Loucy (cell line): ENCODE data around the gene RARRES1.

Experiments
- H2AFZ ChIP-seq: fragments of 200-600 bp; sonication (generic); 2 replicates; pipeline ENCODE4 v1.6.0; 2016; ENCODE audit warnings: antibody characterized with exemption, mild to moderate bottlenecking, low read length, moderate library complexity
- H3F3A ChIP-seq: fragments of 200-600 bp; 2 replicates; pipeline ENCODE4 v1.6.0; 2016; ENCODE audit warnings: antibody characterized with exemption, low read depth, mild to moderate bottlenecking
- H3K27me3 ChIP-seq: fragments of 200-600 bp; sonication (generic); 2 replicates; pipeline ENCODE4 v1.6.1; 2014; ENCODE audit warnings: low read length, mild to moderate bottlenecking; ENCODE audit not compliant: insufficient read depth, poor library complexity, severe bottlenecking
- H3K36me3 ChIP-seq: fragments of 200-600 bp; sonication (generic); 2 replicates; pipeline ENCODE4 v1.6.1; 2016; ENCODE audit warnings: low read length; ENCODE audit not compliant: insufficient read depth
- H3K4me1 ChIP-seq: fragments of 200-600 bp; sonication (generic); 2 replicates; pipeline ENCODE4 v1.5.1; 2014; ENCODE audit warnings: low read length, mild to moderate bottlenecking; ENCODE audit not compliant: insufficient read depth, poor library complexity, severe bottlenecking
- H3K4me2 ChIP-seq: fragments of 200-600 bp; sonication (generic); 2 replicates; pipeline ENCODE4 v1.6.0; 2014; ENCODE audit warnings: antibody characterized with exemption, low read length, low read depth, mild to moderate bottlenecking; ENCODE audit not compliant: poor library complexity, severe bottlenecking
- H3K4me3 ChIP-seq: fragments of 200-600 bp; sonication (generic); 2 replicates; pipeline ENCODE4 v1.5.1; 2014; ENCODE audit warnings: low read length, mild to moderate bottlenecking, mixed read lengths; ENCODE audit not compliant: poor library complexity, severe bottlenecking
- H3K79me2 ChIP-seq: fragments of 200-600 bp; sonication (generic); 2 replicates; pipeline ENCODE4 v1.6.1; 2014; ENCODE audit warnings: low read length; ENCODE audit not compliant: insufficient read depth
- H3K9ac ChIP-seq: fragments of 200-600 bp; sonication (generic); 2 replicates; pipeline ENCODE4 v1.6.0; 2014; ENCODE audit warnings: mild to moderate bottlenecking, low read depth, low read length, moderate library complexity; ENCODE audit not compliant: poor library complexity, severe bottlenecking
- H3K9me2 ChIP-seq: fragments of 200-600 bp; sonication (generic); replicated peaks from 2 replicates; pipeline ENCODE4 v1.6.1; 2016; ENCODE audit warnings: low read depth, low read length, mixed read lengths
- H3K9me3 ChIP-seq: fragments of 200-600 bp; sonication (generic); 2 replicates; pipeline ENCODE4 v1.6.1; 2014; ENCODE audit warnings: mild to moderate bottlenecking, antibody characterized with exemption, low read length, low read depth; ENCODE audit not compliant: insufficient read depth
- H4K20me1 ChIP-seq: fragments of 200-600 bp; sonication (generic); 2 replicates; pipeline ENCODE4 v1.6.0; 2014; ENCODE audit warnings: antibody characterized with exemption, low read length, mild to moderate bottlenecking; ENCODE audit not compliant: insufficient read depth, poor library complexity, severe bottlenecking
- CTCF ChIP-seq: fragments of 200-600 bp; sonication (generic); conservative IDR thresholded peaks from 2 replicates; pipeline ENCODE4 v1.5.1; 2014; ENCODE audit warnings: mild to moderate bottlenecking, antibody characterized with exemption, low read length
- EZH2phosphoT487 ChIP-seq: fragments of 200-600 bp; IDR thresholded peaks from 2 replicates; pipeline ENCODE4 v1.6.1; 2018; ENCODE audit warnings: antibody characterized with exemption, mild to moderate bottlenecking, moderate library complexity, borderline replicate concordance

The RARRES1 gene

DNA sequence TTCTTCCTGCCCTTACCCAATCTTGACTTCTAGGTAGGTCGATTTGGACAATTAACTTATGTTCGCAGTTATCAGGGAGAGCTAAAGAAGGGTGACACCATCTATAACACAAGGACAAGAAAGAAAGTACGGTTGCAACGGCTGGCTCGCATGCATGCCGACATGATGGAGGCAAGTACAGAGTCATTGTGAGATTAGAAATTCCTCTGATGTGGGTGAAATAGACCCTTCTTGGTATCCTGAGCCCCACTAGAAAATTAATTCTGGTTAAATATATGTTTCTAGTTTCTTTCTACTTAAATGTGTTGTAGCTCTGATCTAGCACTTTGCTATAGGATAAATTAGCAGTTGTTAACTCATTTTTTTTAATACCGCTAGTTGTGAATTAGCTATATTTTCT lies 73.4 kb downstream of the RARRES1 start:
- H3K9me3 ChIP-seq, result no peaks in the 10 kb centered on the region
- no peak overlapping the region for H3K9ac ChIP-seq
- H4K20me1 ChIP-seq, result no peaks in the 10 kb centered on the region
- no peaks in the 10 kb centered on the region for H3K79me2 ChIP-seq
- H3K4me3 ChIP-seq, result no peak overlapping the region
- no peaks in the 10 kb centered on the region for H3K4me1 ChIP-seq
- peaks cover 74% of the 10 kb centered on the region; the same call in 1 of the 2 replicates for H3K36me3 ChIP-seq
- no peak overlapping the region for H2AFZ ChIP-seq
- no peaks in the 10 kb centered on the region for H3F3A ChIP-seq
- no peaks in the 10 kb centered on the region for H3K9me2 ChIP-seq
- H3K27me3 ChIP-seq, result no peaks in the 10 kb centered on the region
- TF ChIP-seq CTCF (no peak), EZH2phosphoT487 (no peak)
- no peak overlapping the region for H3K4me2 ChIP-seq

DNA sequence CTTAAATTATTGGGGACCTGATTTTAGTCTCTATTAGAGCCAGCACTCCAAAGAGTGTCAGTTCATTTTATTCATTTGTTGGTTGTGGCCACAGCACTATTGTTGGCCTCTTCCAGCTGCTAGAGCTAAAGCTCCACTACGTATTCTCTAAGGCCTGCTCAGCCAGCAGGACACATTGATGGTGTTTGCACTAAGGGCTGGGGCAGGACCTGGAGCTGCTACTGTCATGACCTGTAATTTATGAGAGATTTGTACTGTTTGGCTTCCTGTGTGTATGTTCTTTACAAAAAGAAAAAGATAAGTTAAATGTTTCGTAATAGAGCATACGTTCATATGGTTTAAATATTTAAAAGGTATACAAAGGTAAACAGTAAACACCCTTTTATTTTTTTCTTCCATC lies 79.8 kb downstream of the RARRES1 start:
- H3K27me3 ChIP-seq, result no peaks in the 10 kb centered on the region
- TF ChIP-seq CTCF, result no peak
- no peak for TF ChIP-seq EZH2phosphoT487
- no peak overlapping the region for H2AFZ ChIP-seq
- no peak overlapping the region for H3K4me2 ChIP-seq
- H3K9me2 ChIP-seq, result no peaks in the 10 kb centered on the region
- H3K9me3 ChIP-seq, result no peaks in the 10 kb centered on the region
- H3K36me3 ChIP-seq, result peaks cover 58% of the 10 kb centered on the region; the same call in 1 of the 2 replicates
- no peak overlapping the region for H3K4me3 ChIP-seq
- no peaks in the 10 kb centered on the region for H3F3A ChIP-seq
- peaks cover 13% of the 10 kb centered on the region for H3K4me1 ChIP-seq
- no peak overlapping the region for H3K9ac ChIP-seq
- H4K20me1 ChIP-seq, result no peaks in the 10 kb centered on the region
- H3K79me2 ChIP-seq, result peaks cover 16% of the 10 kb centered on the region

- Histone ChIP-seq H2AFZ (no peak overlapping the region), H3K4me2 (no peak overlapping the region), H3F3A (no peaks in the 10 kb centered on the region), H3K79me2 (peaks cover 28% of the 10 kb centered on the region), H3K4me1 (peaks cover 17% of the 10 kb centered on the region), H3K36me3 (peaks cover 48% of the 10 kb centered on the region; the same call in 1 of the 2 replicates), H3K4me3 (no peak overlapping the region), H4K20me1 (peaks cover 3% of the 10 kb centered on the region), H3K9me2 (no peaks in the 10 kb centered on the region), H3K9me3 (no peaks in the 10 kb centered on the region), H3K27me3 (no peaks in the 10 kb centered on the region), H3K9ac (no peak overlapping the region)
- TF ChIP-seq EZH2phosphoT487, result no peak
- no peak for TF ChIP-seq CTCF
These were observed 81.1 kb downstream of the RARRES1 start for GRCh38 chr3:158651192-158651591.
